Smooth muscle cell (in vitro differentiated cells): ENCODE measurements around the gene COL11A2. TPM values are rescaled to one million over a fixed set of nuclear protein-coding genes. Genes with fewer than 3 reads are reported as not detected.
A peak's percentile ranks its signal among the peaks of the same experiment; 100 is the strongest.

Source experiments
- DNase-seq: peaks from one replicate; lab custom pipeline; 2025; ENCODE audit not compliant: unreplicated experiment; lab: John Stamatoyannopoulos, UW
- H2AFZ ChIP-seq: fragments of 200-600 bp; sonication (generic); 2 replicates; pipeline ENCODE4 v1.6.0; 2016; ENCODE audit warnings: antibody characterized with exemption, low read depth, mild to moderate bottlenecking
- H3F3A ChIP-seq: fragments of 200-600 bp; sonication (generic); 2 replicates; pipeline ENCODE4 v1.6.0; 2017; ENCODE audit warnings: antibody characterized with exemption, low read depth
- H3K27ac ChIP-seq: fragments of 200-600 bp; sonication (generic); 2 replicates; pipeline ENCODE4 v1.5.1; 2016; ENCODE audit warnings: low read depth, mild to moderate bottlenecking
- H3K27me3 ChIP-seq: fragments of 200-600 bp; sonication (generic); 2 replicates; pipeline ENCODE4 v1.6.1; 2016; ENCODE audit warnings: low read depth, mild to moderate bottlenecking
- H3K36me3 ChIP-seq: fragments of 200-600 bp; sonication (generic); 2 replicates; pipeline ENCODE4 v1.5.1; 2016; ENCODE audit warnings: low read depth
- H3K4me1 ChIP-seq: fragments of 200-600 bp; sonication (generic); 2 replicates; pipeline ENCODE4 v1.5.1; 2016; ENCODE audit warnings: low read depth
- H3K4me2 ChIP-seq: fragments of 200-600 bp; sonication (generic); 2 replicates; pipeline ENCODE4 v1.6.0; 2016; ENCODE audit warnings: mild to moderate bottlenecking
- H3K4me3 ChIP-seq: fragments of 200-600 bp; sonication (generic); 2 replicates; pipeline ENCODE4 v1.5.1; 2016; ENCODE audit warnings: mild to moderate bottlenecking
- H3K79me2 ChIP-seq: fragments of 200-600 bp; sonication (generic); 2 replicates; pipeline ENCODE4 v1.6.0; 2016; ENCODE audit warnings: low read depth, mild to moderate bottlenecking
- H3K9ac ChIP-seq: fragments of 200-600 bp; sonication (generic); 2 replicates; pipeline ENCODE4 v1.6.0; 2016; ENCODE audit warnings: low read depth
- H3K9me3 ChIP-seq: fragments of 200-600 bp; sonication (generic); replicated peaks from 2 replicates; pipeline ENCODE4 v1.5.1; 2016; ENCODE audit warnings: low read depth
- H4K20me1 ChIP-seq: fragments of 200-600 bp; sonication (generic); 2 replicates; pipeline ENCODE4 v1.6.0; 2016; ENCODE audit warnings: low read depth
- CTCF ChIP-seq: fragments of 200-600 bp; sonication (generic); IDR thresholded peaks from 2 replicates; pipeline ENCODE4 v1.5.1; 2017; ENCODE audit warnings: borderline replicate concordance, mild to moderate bottlenecking, antibody characterized with exemption; ENCODE audit not compliant: insufficient read depth, poor library complexity, severe bottlenecking
- WGBS: methylation state at CpG from one replicate; pipeline ENCODE4 v1.1.7; 2016; ENCODE audit warnings: low lambda C conversion rate; 5-methylcytosine and 5-hydroxymethylcytosine counted together
- polyA plus RNA-seq: library from polyadenylated mRNA; unstranded; fragments of >200 nt; fragmentation: Nextera tagmentation; extraction: Ambion mirVana; gene quantifications from 2 replicates; pipeline ENCODE4 v1.2.1, GENCODE V29; 2016
- total RNA-seq: library from RNA; depleted of rRNA; stranded (reverse); fragments of >200 nt; gene quantifications from 2 replicates; pipeline ENCODE4 v1.2.3, GENCODE V29; 2014

The COL11A2 gene
- total and polyA plus RNA-seq, 2 experiments from 2014 or later, result 0.36 to 1.2 TPM

DNA sequence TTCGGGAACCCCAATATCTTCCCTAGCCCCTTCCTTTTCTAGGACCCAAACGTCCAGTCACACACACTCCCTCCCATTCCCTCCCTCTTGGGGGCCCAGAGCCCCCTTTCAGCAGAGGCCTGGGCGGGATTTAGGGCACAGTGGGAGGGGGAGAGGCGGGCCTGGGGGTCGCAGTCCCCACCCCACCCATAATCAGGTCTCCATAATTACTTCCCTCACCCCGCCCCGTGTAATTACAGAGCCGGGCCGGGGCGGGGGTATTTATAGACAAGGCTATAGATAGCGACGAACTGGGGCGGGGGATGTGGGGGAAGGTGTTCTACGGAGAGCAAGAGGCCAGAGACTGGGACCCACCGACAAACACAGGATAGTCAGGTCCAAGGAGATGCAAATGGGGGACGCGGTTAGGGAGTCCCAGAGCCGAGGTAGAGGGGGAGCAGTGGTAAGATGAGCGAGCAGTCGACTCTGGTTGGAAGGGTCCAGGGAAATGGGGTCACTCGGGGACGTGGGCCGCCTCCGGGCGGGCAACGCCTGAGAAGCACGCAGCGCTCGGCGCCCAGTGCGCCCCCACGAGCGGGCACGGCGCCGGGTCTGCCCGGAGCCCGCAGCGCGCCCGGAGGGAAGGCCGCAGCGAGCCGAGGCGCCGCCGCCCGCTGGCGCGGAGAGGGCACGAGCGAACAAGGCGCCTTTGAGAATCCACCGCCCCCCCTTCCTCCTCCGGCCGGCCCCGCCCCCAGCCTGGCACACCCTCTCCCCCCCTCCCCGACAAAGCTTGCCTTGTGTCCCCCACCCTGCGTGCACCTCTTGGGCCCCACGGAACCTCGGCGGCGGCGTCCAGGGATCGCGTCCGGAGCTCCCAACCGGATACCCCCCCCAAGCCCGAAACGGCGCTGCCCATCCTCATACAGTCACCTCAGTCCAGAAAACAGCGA is 670 bp upstream of the COL11A2 start:
- H3K4me3 ChIP-seq, result peak overlapping the region; percentile 50
- TF ChIP-seq CTCF, result no peak
- no peaks in the 10 kb centered on the region for H3K36me3 ChIP-seq
- H3K4me1 ChIP-seq, result peaks cover 10% of the 10 kb centered on the region
- H3K79me2 ChIP-seq, result peaks cover 2% of the 10 kb centered on the region
- H3K27me3 ChIP-seq, result peaks cover 32% of the 10 kb centered on the region
- peaks cover 6% of the 10 kb centered on the region for H3F3A ChIP-seq
- WGBS, result 3% methylated on average over 50 of the region's 72 CpGs
- peaks cover 46% of the 10 kb centered on the region for H4K20me1 ChIP-seq
- no peak overlapping the region for H3K27ac ChIP-seq
- H2AFZ ChIP-seq, result no peak overlapping the region
- H3K9ac ChIP-seq, result no peak overlapping the region
- no peak for DNase-seq
- H3K4me2 ChIP-seq, result peak overlapping the region; percentile 96
- H3K9me3 ChIP-seq, result no peaks in the 10 kb centered on the region

GRCh38 chr6:33191383-33192104 is 723 bp downstream of the COL11A2 start:
- peaks cover 32% of the 10 kb centered on the region for H4K20me1 ChIP-seq
- no peak overlapping the region for H2AFZ ChIP-seq
- no peaks in the 10 kb centered on the region for H3K9me3 ChIP-seq
- peaks cover 4% of the 10 kb centered on the region for H3F3A ChIP-seq
- no peak for DNase-seq
- H3K79me2 ChIP-seq, result peaks cover 2% of the 10 kb centered on the region
- no peak overlapping the region for H3K27ac ChIP-seq
- peaks cover 10% of the 10 kb centered on the region for H3K4me1 ChIP-seq
- H3K4me3 ChIP-seq, result peak overlapping the region; percentile 50
- WGBS, result 74% methylated on average over 8 of the region's 8 CpGs
- H3K36me3 ChIP-seq, result no peaks in the 10 kb centered on the region
- H3K9ac ChIP-seq, result no peak overlapping the region
- no peak for TF ChIP-seq CTCF
- H3K4me2 ChIP-seq, result peak overlapping the region; percentile 96
- H3K27me3 ChIP-seq, result peaks cover 39% of the 10 kb centered on the region

DNA sequence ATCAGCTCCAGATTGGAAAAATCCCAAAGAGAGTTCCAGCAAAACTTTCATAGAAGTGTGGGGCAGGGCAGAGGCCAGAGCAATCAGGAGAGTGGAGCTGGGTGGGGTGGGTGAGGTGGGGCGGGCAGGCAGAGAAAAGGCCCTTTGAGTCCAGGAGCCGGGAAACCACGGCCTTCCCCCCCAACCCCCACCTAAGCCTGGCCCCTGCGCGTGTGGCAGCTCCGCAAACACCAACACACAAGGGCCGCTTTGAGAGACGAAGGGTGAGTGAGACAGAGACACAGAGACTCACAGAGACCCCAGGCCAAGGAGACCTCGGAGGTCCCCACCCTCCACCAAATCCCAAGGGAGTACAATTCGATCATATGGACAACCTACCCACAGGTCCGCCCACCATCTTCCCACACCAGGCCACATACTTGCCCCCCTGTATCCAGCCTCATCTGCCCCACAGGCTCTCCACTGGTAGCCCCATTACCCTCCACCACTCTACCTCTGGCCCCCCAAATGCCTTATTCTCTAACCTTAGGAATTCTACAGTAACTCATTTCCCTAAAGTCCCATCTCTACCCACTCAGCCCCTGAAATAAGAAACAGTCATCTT is 1.7 kb downstream of the COL11A2 start:
- H3K9me3 ChIP-seq, result no peaks in the 10 kb centered on the region
- no peak overlapping the region for H3K27ac ChIP-seq
- H3K79me2 ChIP-seq, result no peaks in the 10 kb centered on the region
- peaks cover 4% of the 10 kb centered on the region for H3F3A ChIP-seq
- H3K36me3 ChIP-seq, result no peaks in the 10 kb centered on the region
- H3K4me3 ChIP-seq, result no peak overlapping the region
- 85% methylated on average over 9 of the region's 11 CpGs for WGBS
- H3K27me3 ChIP-seq, result peaks cover 44% of the 10 kb centered on the region
- peaks cover 22% of the 10 kb centered on the region for H4K20me1 ChIP-seq
- peaks cover 10% of the 10 kb centered on the region for H3K4me1 ChIP-seq
- no peak overlapping the region for H3K9ac ChIP-seq
- DNase-seq, result no peak
- no peak for TF ChIP-seq CTCF
- H3K4me2 ChIP-seq, result no peak overlapping the region
- no peak overlapping the region for H2AFZ ChIP-seq
